NCI-H2029 (cell line): ENCODE results near the gene DGCR8.

ENCODE experiments used
- DNase-seq: peaks from one replicate; lab custom pipeline; 2025; lab: John Stamatoyannopoulos, UW

DGCR8 gene

DNA sequence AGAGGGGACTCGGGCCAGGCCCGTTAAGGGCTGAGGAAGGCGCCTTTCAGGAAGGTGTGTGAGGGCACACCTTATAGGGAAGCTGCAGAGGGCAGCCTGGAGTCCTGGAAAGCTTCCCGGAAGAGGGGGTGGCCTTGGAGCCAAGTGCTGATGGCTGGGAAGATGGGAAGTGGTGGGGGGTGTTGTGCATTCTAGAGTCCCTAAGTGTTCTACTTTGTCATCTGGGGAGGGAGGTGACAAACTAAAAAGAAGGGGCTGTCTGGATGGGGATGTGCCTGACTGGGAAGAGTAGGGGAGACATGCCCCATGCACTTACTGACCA, 58.3 kb downstream of the DGCR8 start:
- DNase-seq, result no peak

DNA sequence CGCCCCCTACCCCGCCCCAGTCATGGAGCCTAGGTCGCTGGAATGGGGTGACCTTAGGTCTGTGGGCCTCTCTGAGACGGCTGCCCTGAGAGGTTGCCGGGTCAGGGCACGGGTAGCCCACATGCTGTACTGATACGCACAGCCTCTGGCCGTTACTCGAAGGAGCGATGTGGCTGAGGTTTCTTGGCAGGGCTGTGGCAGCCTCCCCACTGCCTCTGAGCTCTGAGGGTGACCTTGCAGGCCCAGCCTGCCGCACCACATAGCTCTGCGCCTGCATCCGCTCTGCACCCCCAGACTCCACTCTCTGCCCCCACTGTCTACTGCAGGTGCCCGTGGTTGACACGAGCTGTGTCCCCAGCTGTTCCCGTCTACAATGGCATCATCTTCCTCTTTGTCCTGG, 58.8 kb downstream of the DGCR8 start:
- no peak for DNase-seq

- DNase-seq, result no peak
Measured at GRCh38 chr22:20139391-20140106, 59.5 kb downstream of the DGCR8 start.

DNA sequence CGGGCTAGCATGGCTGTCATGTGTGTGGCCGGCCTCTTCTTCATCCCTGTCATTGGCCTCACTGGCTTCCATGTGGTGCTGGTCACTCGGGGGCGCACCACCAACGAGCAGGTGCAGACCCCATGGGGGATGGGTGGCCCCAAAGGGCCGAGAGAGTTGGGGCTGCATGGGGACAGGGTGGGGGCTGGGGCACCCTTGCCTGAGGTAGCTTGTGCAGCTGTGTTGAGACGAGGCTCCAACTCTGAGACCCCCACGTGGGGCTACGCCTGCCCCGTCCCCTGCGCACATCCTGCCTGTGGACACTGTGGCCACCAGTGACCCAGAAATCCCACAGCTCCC, 60.0 kb downstream of the DGCR8 start:
- no peak for DNase-seq

- DNase-seq, result no peak
Measured at GRCh38 chr22:20140521-20140964, 60.5 kb downstream of the DGCR8 start.

DNA sequence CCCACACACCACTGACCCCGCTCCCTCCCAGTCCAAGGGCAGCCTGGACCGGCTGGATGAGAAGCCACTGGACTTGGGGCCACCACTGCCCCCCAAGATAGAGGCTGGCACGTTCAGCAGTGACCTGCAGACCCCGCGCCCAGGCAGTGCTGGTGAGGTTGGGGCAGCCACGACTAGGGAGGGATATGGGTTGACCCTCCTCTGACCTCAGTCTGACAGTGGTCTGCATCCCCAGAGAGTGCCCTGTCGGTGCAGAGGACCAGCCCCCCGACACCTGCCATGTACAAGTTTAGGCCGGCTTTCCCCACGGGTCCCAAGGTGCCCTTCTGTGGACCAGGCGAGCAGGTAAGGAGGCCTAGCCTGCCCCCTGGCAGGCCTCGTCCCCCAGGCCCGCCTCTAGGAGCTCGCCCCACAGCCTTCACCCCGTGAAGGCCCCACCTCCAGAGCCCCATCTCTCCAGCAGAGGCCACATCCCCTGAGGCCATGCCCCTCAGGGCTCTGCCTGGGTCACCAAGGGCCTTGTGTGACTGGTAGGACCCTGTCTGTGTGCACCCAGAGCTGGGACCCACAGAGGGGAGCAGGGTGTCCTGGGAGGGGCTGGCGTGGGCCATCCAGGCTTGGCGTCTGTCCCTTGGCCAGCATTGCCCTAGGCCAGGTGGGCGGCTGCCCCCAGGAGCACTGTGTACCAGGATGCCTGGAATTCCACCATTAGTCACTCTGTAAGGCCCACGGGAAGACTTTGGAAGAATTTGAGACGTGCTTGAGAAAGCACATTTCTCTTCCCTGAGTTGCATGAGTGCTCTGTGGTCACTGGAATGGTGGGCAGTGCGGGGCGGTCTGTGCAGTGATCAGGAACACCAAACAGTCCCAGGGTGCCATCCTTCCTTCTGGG, 61.4 kb downstream of the DGCR8 start:
- no peak for DNase-seq

- no peak for DNase-seq
Measured at GRCh38 chr22:20142711-20143621, 62.9 kb downstream of the DGCR8 start.

GRCh38 chr22:20143883-20144665, 64.0 kb downstream of the DGCR8 start:
- no peak for DNase-seq

- DNase-seq, result no peak
Measured at GRCh38 chr22:20145206-20145831, 65.3 kb downstream of the DGCR8 start.

DNA sequence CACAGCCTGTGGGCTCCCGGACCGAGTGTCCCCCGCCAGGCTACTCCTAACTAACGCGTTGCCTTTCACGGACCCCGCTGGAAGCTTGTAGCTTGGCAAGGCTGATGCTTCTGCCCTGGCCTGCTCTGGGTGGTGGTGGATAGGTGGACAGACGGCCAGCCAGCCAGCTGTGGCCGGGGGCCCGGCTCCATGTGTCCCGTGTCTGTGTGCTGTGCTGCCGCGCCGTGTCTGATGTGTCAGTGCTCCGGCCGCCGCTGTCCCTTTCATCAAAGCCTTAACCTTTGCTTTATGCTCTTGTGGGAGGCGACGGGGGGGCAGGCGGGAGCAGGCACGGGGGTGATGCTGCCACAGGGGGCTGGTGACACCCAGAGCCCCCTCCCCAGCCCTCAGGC, 65.8 kb downstream of the DGCR8 start:
- DNase-seq, result no peak

DNA sequence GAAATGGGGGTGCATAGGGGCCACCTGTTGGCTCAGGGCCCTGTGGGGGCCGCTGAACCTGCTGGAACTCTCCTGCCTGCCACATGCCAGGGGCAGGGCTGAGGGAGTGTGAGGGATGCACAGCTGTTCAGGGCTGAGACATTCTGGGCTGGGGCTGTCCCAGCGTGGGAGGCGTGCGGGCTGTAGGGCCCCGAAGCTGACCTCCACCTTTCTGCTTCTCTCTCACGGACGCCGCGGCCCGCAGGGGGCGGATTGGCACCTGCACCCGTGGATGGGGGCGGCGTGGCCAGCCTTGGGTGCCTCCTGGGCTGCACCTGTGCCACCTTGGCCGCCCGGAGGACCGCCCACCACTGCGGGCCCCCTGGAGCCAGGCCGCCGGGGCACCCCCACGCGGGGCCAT, 66.7 kb downstream of the DGCR8 start:
- no peak for DNase-seq

DNA sequence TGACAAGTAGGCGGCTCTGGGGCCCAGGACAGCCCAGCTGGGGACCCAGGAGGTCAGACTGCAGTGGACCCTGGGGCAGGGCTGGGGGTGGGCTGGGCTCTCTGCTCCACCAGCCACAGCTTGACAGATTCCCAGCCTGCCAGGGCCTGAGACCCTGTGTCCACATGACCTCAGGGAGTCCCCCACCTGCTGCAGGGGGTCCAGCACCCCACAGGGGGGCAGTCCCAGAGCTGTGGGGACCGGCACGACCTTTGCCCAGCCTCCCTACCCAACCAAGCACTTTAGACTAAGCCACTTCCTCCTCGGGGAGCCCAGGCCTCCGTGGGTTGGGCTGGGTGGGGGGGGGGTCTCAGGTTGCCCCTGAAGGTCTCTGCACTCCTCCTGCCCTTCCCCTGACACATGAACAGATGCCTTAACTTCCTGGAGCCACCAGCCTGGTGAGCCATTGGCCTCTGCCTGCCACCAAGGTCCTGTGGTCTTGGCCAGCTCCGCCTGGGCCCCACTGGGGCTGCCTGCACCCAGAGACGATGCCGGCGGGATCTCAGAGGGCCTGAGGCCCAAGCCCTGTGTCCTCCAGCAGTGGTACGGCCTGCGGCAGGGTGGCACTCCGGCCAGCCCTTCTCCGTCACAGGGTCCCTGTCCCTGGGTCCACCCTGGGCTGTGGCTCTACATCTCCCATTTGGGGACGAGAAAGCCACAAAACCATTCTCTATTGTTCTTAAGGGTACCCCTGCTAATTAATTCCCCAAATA, 67.4 kb downstream of the DGCR8 start:
- DNase-seq, result no peak

GRCh38 chr22:20148414-20148813, 68.4 kb downstream of the DGCR8 start:
- DNase-seq, result no peak

- DNase-seq, result no peak
Measured at GRCh38 chr22:20149257-20150250, 69.5 kb downstream of the DGCR8 start.

- DNase-seq, result no peak
Measured at GRCh38 chr22:20150381-20151275, 70.6 kb downstream of the DGCR8 start, which contains the start of gene CCDC188. CCDC188 (minus strand) TSS chr22:20151055; CDS start chr22:20150986, 69 bp downstream.

- no peak for DNase-seq
Measured at GRCh38 chr22:20151276-20151588, 71.2 kb downstream of the DGCR8 start.

DNA sequence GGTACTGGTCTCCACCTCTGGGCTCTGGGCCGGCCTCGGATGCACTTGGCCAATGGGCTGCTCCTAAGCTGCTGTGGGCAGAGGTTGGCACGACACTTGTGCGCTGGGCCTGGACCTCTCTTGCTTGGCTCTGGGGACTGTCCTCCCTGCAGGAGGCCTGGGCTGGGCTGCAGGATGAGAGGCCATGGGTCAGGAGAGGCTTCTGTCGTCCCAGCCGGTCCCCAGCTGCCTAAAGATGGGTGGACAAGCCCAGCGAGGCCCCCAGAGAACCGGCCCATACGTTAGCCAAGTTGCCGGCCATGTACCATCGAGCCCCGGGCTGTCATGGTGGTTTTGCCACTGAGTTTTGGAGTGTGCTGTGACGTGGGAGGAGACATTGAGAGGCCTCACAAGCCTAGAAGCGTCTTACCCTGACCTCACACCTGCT, 72.4 kb downstream of the DGCR8 start:
- DNase-seq, result no peak

DNA sequence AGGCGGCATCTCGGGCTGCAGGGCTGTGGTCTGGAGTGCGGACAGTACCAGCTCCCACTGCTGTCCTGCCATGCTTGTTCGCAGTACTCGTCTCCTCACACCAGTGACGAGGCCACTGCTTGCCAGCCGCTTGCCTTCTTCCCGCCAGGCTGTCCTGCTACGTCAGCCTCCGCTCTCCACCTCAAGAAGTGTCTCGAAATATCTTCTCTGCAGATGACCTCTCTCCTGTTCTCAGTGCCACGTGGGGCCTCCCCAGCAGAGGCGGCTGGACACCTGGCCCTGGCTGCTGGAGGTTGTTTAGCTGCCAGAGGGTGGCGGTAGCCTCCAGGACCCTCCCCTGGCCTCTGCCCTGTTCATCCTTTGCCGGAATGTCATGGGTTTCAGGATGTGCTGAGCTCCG, 73.9 kb downstream of the DGCR8 start:
- no peak for DNase-seq
